Endothelial cell of hepatic sinusoid (primary cell): ENCODE measurements around the gene EQTN.
"Not testable (repeated sequence)": the region's sequence is repeated elsewhere in the genome, so short reads cannot be mapped to it uniquely, and the experiment has no call there.

ENCODE experiments used
- in situ Hi-C: cut with HindIII; loops from 2 replicates; pipeline ENCODE4 v1.10.0; 2017; ENCODE audit warnings: low sequenced_read_pairs

EQTN gene

GRCh38 chr9:27303219-27303618 lies 6.3 kb upstream of the EQTN start:
- in situ Hi-C loops, result no loop called here

- in situ Hi-C loops, result loop anchor here (25.0 kb wide), 1 partner anchor 257 kb away; no protein-coding TSS in a partner anchor
Measured at GRCh38 chr9:27293996-27294395, 3.0 kb downstream of the EQTN start.

GRCh38 chr9:27292659-27293405 lies 4.1 kb downstream of the EQTN start:
- in situ Hi-C loops, result loop anchor here (25.0 kb wide), 1 partner anchor 256 kb away; no protein-coding TSS in a partner anchor

GRCh38 chr9:27291292-27291691 lies 5.7 kb downstream of the EQTN start:
- in situ Hi-C loops, result loop anchor here (25.0 kb wide), 1 partner anchor 254 kb away; no protein-coding TSS in a partner anchor

- in situ Hi-C loops, result loop anchor here (25.0 kb wide), 1 partner anchor 245 kb away; no protein-coding TSS in a partner anchor
Measured at GRCh38 chr9:27282269-27282668, 14.7 kb downstream of the EQTN start.

GRCh38 chr9:27280860-27281259 lies 16.1 kb downstream of the EQTN start:
- in situ Hi-C loops, result loop anchor here (25.0 kb wide), 1 partner anchor 244 kb away; no protein-coding TSS in a partner anchor

- in situ Hi-C loops, result loop anchor here (25.0 kb wide), 1 partner anchor 243 kb away; no protein-coding TSS in a partner anchor
Measured at GRCh38 chr9:27280249-27280648, 16.7 kb downstream of the EQTN start.

GRCh38 chr9:27279611-27280010 lies 17.3 kb downstream of the EQTN start:
- in situ Hi-C loops, result loop anchor here (25.0 kb wide), 1 partner anchor 242 kb away; no protein-coding TSS in a partner anchor

GRCh38 chr9:27278374-27278773 lies 18.6 kb downstream of the EQTN start:
- in situ Hi-C loops, result loop anchor here (25.0 kb wide), 1 partner anchor 241 kb away; no protein-coding TSS in a partner anchor

GRCh38 chr9:27276193-27277030 lies 20.5 kb downstream of the EQTN start:
- in situ Hi-C loops, result loop anchor here (25.0 kb wide), 1 partner anchor 239 kb away; no protein-coding TSS in a partner anchor

- in situ Hi-C loops, result no loop called here
Measured at GRCh38 chr9:27273186-27273585, 23.8 kb downstream of the EQTN start.

GRCh38 chr9:27272103-27272502 lies 24.8 kb downstream of the EQTN start:
- in situ Hi-C loops, result no loop called here

GRCh38 chr9:27261517-27262211 lies 35.3 kb downstream of the EQTN start:
- in situ Hi-C loops, result no loop called here

- in situ Hi-C loops, result no loop called here
Measured at GRCh38 chr9:27260789-27261516, 36.0 kb downstream of the EQTN start.

GRCh38 chr9:27258662-27259061 lies 38.3 kb downstream of the EQTN start:
- in situ Hi-C loops, result no loop called here

- in situ Hi-C loops, result no loop called here
Measured at GRCh38 chr9:27248702-27249101, 48.2 kb downstream of the EQTN start.

GRCh38 chr9:27247756-27248155 lies 49.2 kb downstream of the EQTN start:
- in situ Hi-C loops, result no loop called here

GRCh38 chr9:27239648-27240047 lies 57.3 kb downstream of the EQTN start:
- in situ Hi-C loops, result not testable (repeated sequence)
